ENCODE measurements around the gene IGFBP3.
A peak's percentile ranks its signal among the peaks of the same experiment; 100 is the strongest.

IGFBP3 gene

GRCh38 chr7:45922810-45923209 lies 1.7 kb upstream of the IGFBP3 start:
- DNase-seq (ENCODE audit: low spot score): peak; percentile 20

GRCh38 chr7:45921699-45922519 lies 837 bp upstream of the IGFBP3 start:
- DNase-seq (ENCODE audit: low spot score): peak; percentile 12

- no peak for DNase-seq (ENCODE audit: low spot score)
Observed at GRCh38 chr7:45921381-45921698, 268 bp upstream of the IGFBP3 start.

GRCh38 chr7:45919993-45920459 lies 1.0 kb downstream of the IGFBP3 start:
- no peak for DNase-seq (ENCODE audit: low spot score)

- DNase-seq (ENCODE audit: low spot score): no peak
Observed at GRCh38 chr7:45919231-45919784, 1.8 kb downstream of the IGFBP3 start.

GRCh38 chr7:45918556-45918955 lies 2.5 kb downstream of the IGFBP3 start:
- DNase-seq (ENCODE audit: low spot score): no peak

- DNase-seq (ENCODE audit: low spot score): peak; percentile 74
Observed at GRCh38 chr7:45917658-45918057, 3.4 kb downstream of the IGFBP3 start.

- DNase-seq (ENCODE audit: low spot score): no peak
Observed at GRCh38 chr7:45917064-45917463, 4.0 kb downstream of the IGFBP3 start.

- DNase-seq (ENCODE audit: low spot score): no peak
Observed at GRCh38 chr7:45915606-45916005, 5.5 kb downstream of the IGFBP3 start.

- no peak for DNase-seq (ENCODE audit: low spot score)
Observed at GRCh38 chr7:45914911-45915310, 6.2 kb downstream of the IGFBP3 start.

GRCh38 chr7:45912972-45913371 lies 8.1 kb downstream of the IGFBP3 start:
- no peak for DNase-seq (ENCODE audit: low spot score)

- DNase-seq (ENCODE audit: low spot score): no peak
Observed at GRCh38 chr7:45911311-45911710, 9.8 kb downstream of the IGFBP3 start.

- DNase-seq (ENCODE audit: low spot score): no peak
Observed at GRCh38 chr7:45910855-45911254, 10.2 kb downstream of the IGFBP3 start.

- DNase-seq (ENCODE audit: low spot score): no peak
Observed at GRCh38 chr7:45909561-45909960, 11.5 kb downstream of the IGFBP3 start.

- no peak for DNase-seq (ENCODE audit: low spot score)
Observed at GRCh38 chr7:45902820-45903219, 18.3 kb downstream of the IGFBP3 start.

- DNase-seq (ENCODE audit: low spot score): no peak
Observed at GRCh38 chr7:45901566-45901965, 19.5 kb downstream of the IGFBP3 start.

- DNase-seq (ENCODE audit: low spot score): no peak
Observed at GRCh38 chr7:45898222-45898621, 22.9 kb downstream of the IGFBP3 start.

- no peak for DNase-seq (ENCODE audit: low spot score)
Observed at GRCh38 chr7:45897042-45897690, 23.9 kb downstream of the IGFBP3 start.

GRCh38 chr7:45894665-45895062 lies 26.4 kb downstream of the IGFBP3 start:
- DNase-seq (ENCODE audit: low spot score): no peak

- DNase-seq (ENCODE audit: low spot score): no peak
Observed at GRCh38 chr7:45893996-45894664, 26.9 kb downstream of the IGFBP3 start.

GRCh38 chr7:45893374-45893995 lies 27.6 kb downstream of the IGFBP3 start:
- DNase-seq (ENCODE audit: low spot score): no peak

GRCh38 chr7:45892407-45893035 lies 28.6 kb downstream of the IGFBP3 start:
- no peak for DNase-seq (ENCODE audit: low spot score)

Measured in activated CD4-positive, alpha-beta T cell treated with anti-CD3 and anti-CD28 coated beads, Interleukin-2, Interleukin-4, amounts not matched to agents 100 ng/mL and 50 ng/mL, durations not matched to agents 16 hours and 8 hours (primary cell).